HTERT RPE-1 (cell line): ENCODE data around the gene HOXA11.

Source experiments
- in situ Hi-C: fragments of 300-500 bp; cut with MboI; formaldehyde crosslinking; loops from 4 replicates; pipeline ENCODE4 v1.14.3; 2020; ENCODE audit warnings: low sequenced_read_pairs

The HOXA11 gene

DNA sequence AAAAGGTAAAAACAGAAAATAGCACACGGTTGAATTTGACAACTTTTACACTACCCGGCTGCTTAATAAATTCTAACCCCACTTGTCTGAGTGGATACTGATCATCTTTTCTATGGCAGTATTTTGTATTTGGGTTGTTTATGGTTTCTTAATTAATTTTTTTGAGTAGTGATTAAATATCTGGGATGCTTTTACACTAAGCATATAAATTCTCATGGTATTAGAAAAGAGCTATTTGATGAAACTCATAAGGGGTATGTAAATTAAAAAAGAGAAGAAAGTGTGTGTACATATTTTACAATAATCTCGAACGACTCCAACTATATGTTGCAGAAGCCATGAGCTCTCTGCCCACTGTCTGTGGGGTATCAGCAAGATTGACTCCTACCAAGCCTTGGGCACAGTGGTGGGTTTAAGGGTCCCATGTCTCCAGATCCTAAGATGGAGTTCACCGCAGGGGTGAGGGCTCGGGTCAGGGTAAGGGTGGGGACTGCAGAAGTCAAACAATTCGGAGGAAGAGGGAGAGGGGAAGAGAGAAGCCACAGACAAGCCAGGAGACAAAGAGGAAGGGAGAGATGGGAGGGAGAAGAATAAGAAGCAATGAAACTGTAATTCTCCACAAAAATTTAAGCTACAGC is 22.4 kb upstream of the HOXA11 start:
- in situ Hi-C loops: no loop called here

DNA sequence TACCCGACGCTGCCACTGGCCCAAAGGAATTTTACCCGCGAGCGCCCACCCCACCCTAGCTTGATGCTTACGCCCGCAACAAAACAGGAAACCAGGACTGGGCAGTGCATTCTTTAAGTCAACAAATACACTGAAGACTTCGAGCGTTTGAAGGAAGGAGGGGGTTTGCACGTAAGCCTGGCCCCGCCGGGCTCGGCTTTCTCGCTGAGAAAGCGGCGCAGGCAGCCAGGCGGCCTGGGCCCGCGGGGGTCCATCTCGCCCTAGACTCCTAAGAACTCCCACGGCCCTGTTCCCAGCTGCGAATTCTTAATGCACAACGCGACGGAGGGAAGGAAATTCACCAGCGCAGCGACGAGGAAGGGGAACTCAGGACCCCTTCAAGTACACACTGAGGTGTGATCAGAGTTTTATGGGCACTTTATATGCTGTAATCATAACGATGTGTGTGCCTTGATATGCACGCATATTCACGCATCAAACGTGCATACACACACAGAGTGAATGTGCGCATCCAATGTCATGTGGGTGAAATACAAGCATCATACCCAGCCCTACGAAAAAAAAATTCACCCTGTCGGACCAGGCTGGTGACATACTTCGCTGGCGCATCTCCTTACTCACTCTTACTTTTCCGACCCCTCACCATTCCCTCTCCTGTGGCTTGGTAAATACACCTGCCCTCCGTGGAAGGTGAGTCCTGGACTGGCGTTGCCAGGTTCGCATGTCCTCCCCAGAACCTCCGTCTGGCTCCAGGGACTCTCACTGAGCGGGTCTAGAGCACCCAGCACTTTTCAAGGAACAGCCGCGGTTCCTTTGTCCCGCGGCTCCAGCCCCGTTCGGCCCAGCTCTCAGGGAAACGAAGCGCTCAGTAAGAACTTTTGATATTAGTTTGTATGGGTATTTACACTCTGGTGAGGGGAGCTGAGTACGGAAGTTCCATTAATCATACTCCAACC is 20.6 kb upstream of the HOXA11 start:
- in situ Hi-C loops: no loop called here

DNA sequence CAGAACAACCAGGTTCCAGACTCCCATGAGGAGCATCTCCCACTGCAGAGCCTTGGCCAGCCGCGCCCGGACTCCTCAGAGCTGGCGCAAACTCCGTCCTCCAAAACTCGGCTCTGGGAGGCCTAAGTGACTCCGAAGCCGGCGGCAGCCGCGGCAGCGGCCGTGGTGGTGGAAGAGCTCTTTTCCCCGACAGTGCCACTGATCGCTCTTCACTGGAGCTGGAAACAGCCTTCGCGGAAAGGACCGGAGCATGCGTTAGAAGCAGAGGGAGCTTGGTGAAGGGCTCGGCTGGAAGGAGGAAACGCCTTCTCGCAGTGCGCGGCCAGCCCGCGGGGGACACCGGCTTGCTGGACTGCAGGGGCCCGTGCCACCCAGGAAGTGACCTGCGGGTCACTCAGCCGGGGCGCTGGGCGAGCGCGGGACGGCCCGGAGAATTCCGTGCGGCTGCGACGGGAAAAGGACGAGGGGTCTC is 19.9 kb upstream of the HOXA11 start:
- in situ Hi-C loops: no loop called here

DNA sequence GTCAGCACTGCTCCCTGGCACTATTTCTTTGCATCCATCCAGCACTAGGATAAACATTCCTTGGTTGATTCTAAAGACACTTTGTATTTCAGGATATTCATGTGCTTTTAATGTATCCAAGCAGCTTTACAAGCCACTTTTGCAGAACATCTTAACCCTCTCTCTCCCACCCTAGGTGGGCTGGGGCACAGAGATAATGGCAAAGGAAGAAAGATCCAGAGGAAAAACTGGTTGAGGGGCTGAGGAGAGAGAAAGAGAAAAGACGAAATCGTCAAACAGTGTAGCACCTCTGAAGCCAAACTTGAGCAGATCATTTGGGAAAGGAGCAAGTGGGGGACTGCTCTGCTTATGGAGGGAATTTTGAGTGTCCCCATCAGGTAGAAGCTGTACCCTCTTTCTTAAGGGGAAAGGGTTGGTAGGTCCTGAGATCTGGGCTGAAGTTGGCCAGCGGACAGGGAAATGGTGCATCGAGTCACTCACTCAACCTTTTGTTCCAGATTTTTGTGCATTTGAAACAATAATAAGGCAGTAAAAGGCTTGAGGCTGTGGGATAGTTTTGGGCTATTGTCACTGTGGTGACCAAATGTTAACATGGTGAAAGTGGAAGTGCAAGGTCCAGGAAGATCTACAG is 19.0 kb upstream of the HOXA11 start:
- in situ Hi-C loops: no loop called here

DNA sequence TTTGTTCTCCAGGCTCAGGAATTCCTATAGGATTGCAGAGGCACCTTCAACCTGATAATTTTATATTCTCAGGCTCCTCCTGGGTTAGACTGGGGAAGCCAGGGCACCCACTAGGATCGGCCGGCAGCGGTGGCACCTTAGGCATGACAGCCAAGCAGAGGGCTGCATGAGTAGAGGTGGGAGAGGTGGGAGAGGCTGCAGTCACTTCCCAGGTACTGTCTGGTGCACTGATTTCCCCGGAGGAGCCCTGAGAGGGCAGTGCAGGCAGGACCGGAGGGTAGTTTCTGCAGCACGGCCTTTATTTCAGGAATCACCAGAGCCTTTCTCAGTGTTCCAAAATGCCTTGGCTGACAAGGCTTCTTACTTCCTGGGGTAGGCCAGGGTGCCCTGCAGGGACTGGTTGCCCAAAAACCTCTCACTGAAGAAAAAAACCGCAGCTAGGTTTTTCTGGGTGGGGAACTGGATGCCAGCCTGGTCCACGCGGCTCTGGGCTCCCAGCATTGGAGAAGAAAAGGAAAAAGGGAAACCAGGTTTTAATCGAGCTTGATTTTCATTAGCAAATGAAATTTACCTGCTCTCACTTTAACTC is 18.4 kb upstream of the HOXA11 start:
- in situ Hi-C loops: no loop called here

DNA sequence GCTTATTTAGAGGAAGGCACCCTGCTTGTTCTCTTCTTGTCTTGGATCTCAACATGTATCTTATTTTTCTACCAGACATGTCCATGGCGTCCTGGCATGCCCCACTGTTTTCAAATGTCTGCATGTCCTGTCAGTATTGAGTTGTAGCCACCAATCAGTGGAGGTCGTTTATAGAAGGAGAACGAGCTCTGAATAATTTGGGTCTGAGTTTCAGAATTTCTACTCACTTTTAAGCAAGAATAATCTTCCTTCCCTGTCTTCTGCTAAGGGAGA is 17.8 kb upstream of the HOXA11 start:
- in situ Hi-C loops: no loop called here

DNA sequence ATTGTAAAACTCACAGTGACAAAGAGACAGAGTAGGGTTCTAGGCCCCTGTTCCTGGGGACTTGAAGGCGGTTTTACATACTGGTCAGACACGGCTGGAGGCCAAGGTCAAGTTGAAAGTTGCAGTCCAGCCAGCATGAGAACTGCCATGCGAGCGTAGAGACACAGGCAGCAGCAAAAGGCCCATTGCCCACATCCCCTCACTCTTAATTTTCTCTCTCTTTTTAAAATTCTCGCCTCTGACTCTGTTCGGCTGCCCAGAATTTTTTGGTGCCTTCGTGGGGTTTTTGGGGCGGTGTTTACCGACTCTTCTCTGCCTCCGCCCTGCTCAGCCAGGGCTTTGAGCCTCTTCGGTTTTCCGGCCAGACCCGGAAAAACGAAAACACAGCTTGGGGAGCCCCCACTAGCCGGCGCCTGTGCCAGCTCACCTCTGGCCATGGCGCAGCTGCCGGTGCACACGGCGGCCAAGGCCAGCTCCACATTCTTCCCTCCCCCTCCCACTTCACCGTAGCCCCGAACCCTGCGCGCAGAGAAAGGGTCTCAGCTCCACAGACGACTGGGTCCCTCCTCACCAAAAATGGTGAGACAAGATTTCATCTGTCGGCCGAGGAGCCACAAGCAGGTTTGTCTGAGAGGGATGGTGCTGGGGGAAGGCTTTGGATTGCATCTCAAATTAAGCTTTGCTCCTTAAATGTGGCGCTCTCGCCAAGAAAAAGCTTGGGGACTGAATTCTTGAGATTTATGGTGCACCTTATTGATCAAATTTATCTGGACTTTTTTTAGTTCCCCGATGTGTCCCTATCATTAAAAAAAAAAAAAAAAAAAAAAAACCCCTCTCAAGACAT is 17.2 kb upstream of the HOXA11 start:
- in situ Hi-C loops: no loop called here

DNA sequence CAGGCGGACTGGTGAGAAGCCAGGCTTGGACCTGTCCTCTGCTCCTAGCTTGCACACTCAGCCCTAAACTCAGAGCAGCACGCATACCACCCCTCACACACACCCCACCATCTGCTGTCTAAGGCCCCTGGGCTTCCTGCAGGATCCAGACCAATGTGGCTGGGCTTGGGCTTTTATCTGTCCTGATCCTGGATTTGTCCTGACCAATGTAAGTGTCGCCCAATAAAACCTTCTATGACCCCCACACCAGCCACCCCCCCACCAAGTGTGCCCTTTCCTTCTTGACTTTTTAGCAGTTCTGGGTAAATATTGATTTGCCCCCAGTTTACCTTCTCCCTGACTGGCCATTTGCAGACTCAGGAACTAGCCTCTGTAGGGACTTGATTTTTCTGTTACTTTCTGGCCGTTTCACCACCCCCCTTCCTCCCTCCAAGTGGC is 16.6 kb upstream of the HOXA11 start:
- in situ Hi-C loops: no loop called here

DNA sequence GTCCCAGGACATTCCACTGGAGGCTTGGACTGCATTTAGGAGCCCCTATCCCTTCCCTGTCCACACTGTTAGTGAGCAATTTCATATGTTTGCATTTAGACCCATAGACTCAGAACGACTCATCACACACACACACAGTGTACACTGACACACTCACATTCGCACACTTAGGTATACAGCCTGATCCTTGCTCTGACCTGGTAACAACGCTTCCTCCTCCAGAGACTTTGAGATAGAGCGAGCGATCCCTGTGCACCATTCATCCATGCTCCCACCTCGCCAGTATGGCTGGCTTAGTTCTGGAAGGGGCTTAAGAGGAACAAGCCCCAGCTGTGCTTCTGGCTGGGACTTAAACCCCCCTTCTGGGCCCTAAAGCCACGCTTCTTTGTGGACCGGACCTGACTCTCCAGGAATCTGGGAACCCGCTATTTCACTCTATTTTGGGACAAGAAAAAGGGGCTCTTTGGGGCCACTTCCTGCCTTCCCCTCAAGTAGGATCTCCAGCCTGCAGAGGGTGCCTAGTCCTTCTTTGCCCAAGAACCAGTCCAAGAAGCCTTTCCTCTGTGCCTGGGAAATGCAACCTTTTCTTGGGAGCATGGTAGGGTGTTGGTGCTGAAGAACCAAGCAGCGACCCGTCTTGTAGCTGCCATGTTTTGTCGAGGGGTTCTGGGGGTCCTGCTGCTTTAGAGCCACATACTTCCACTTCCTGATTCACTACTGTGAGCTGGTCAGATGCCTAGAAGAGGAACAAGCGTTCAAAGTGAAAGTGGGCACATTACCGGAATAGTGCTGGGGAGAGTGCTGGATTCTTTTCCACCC is 15.9 kb upstream of the HOXA11 start:
- in situ Hi-C loops: no loop called here

DNA sequence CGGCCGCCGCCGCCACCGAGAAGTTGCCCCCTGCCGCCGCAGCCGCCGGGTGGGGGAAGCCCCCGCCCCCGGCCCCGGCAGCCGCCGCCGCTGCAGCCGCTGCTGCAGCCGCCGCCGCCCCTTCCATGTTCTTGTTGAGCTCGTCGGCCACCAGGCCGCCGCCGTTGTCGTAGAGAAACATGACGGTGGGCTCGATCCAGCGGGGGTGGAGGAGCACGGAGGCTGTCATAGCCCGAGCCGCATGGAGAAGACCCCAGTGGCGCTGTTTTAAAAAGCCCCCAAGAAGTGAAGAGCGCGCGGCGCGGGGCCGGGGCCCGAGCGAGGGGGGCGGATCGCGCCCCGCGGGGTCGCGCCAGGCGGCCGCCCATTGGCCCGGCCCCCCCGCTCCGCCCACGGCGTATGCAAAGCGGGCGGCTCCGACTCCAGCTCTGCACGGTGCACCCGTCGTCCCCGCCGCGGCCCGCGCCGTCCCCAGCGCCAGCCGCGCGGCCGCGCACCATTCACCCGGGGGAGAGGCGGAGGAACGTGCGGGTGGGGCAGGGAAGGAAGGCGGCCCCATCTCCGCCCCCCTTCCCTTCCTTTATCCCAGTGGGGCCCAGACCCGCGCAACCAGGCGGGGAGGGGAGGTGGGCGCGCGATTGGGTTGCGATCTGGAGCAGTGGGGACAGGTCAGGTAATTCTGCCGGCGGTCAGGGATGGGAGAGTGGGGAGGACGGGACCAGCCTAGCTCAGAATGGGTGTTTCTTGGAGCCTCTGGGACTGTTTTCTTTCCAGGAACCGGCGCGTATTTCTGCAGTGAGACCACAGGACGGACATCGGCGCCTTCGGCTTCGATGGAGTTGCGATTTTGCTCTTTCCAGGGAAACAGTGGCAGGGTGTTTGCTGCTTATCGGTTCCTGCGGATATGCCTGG is 15.1 kb upstream of the HOXA11 start, which contains the start of gene HOXA13:
Gene HOXA13 (minus strand): TSS at position 243 of the 912 bp plus-strand sequence. CDS start 14 bp downstream, at position 229.
- in situ Hi-C loops: no loop called here

DNA sequence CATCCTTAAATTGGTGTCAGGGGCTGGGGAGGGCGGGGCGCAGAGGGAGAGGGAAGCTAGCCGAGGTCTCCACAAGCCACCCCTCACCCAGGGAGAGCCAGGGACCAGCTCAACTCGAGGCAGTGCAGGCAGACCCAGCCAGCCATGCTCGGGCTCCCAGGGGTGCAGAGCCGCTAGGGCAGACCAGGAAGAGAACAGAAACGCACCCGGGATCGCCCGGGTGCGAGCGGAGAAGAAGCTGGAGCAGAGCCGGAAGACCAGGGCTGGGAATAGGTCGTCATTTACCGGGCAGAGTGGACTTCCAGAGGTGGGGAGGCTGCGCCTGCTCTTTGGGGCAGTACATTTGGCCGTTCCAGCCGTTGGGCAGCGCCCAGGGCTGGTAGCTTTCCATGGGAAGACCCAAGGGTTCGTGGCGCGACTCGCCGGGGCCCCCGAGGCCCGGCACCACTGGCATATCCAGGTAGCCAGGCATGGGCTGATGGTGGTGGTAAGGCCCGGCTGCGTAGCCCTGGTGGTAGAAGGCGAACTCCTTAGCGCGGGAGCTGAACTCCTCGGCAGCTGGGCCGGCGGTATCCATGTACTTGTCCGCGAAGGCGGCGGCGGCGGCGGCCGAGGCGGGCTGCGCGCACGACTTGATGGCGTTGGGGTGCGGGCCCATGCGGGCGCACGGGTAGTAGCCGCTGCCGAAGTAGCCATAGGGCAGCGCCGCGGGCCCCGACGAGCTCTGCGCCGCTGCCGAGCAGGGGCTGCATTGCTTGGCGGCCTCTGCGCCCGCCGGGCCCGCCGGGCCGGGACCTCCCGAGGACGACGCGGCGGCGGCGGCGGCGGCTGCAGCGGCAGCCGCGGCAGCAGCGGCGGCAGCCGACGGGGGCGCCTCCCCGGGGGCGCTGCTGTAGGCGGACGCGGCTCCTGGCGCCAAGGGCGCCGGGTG is 14.1 kb upstream of the HOXA11 start:
- in situ Hi-C loops: no loop called here

DNA sequence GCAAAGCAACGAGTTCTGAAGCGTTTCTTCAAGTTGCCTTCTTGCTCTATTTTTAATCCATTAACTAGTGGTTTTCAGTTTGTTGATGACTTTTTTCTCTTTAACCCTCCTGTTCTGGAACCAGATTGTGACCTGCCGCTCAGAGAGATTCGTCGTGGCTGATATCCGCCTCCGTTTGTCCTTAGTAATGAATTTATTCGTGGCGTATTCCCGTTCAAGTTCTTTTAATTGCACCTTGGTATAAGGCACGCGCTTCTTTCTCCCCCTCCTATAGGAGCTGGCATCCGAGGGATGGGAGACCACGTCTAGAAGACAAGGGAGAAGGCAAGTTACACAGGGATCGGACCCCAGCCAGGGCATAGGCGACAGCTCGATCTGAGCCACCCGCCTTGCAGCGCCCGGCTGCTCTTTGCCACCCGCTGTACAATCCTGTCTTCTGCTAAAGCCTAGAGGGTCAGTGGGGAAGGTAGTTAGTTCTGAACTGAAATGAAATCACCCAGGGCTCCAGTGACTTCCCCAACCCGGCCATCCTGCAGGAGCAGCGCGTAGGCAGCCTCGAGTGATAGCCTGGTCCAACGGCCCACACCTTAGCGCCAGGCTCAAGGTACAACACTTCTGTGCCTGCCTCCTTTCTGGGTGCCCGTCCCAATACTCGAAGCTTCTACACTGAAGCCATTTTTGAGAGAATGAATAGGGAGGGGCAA is 13.3 kb upstream of the HOXA11 start:
- in situ Hi-C loops: no loop called here

DNA sequence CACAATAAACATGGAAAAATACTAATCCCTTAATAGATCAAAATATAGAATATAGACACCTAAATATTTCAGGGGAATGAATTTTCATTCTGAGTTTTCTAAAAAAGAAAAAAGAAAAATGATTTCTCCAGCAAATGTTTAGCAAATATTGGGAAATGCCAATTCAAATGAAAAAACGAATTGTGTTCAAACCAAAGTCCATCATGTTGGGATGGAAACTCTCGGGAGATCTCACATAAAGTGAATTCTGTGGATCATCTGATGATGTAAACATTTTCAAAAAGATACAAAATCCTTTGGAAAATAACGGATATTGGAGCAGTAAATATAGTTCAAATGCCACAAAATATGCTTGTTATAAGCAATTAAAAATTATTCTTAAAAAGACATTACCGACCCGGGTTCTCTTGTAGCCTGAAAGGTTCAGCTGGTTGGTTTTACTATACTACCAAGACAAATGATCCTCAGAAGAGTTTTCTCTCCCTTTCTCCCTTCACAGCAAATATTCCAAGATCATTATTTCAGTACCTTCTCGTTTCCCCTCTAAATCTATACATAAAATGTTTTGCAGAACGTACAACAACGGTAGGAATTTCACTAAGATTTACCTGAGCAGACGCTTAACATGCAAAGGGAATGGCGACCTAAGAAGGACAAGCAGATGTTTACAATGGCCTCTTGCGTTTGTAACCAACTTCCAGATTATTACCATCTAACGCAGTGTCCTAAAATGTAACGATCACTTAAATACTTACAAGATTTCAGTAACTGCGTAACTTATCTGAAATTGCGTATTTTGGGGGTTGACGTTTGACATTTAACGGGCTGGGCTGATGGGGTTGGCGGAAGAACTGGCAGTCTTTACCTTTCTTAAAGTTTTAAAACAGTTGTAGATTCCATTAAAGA is 12.4 kb upstream of the HOXA11 start:
- in situ Hi-C loops: no loop called here

DNA sequence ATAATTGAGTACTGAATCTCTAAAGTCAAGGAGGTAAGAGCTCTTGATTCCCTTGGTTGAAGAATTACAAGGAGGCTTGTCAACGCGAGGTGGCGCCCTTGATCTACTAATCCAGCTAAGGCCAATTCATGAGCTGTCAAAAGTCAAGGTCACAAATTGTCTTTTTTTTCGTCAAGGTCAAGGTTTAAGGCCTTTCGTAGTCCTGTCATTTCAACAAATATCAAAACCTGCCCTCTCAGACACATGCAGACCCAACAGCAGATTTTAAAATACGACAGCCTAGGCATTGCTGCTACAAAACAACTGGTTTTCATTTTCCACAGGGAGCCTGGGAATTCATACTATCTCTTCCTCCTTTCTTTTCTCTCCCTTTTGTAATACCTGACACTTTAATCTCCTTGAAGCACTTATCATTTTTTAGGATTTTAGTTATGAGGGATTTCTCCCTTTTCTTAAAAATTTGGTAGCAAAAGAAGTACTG is 11.3 kb upstream of the HOXA11 start:
- in situ Hi-C loops: no loop called here

DNA sequence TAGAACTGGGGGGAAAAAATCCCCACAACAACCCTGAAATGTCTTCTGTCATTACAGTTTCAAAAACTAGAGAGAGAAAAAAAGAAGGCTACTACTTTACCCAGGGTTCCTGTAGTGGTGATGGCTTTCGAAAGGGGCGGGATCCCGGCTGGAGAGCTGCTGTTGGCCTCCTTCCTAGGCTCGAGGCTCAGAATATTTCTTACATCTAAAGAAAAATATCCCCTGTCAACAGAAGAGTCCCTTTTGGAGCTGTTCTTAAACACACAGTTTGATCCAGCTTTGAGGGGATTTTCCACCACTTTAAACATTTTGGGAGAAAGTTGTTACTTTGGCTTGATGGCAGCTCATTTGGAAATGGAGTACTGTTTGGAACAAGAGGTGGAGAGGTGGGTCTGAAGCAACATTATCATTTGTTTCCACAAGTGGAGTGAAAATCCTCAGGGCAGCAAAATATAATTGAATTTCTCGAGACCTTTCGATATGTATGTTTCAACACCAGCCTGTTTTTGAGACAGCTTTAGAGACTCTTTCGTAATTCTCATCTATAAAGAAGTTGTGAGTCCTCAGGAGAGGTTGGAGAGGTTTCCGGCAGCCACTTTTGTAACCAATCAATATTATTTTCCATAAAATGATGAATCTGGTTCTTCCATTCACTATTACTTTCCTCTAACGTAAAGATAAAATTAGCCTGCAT is 9.8 kb upstream of the HOXA11 start:
- in situ Hi-C loops: no loop called here
